ENCODE data around the gene RNF175. TPM values are rescaled to one million over a fixed set of nuclear protein-coding genes. Genes with fewer than 3 reads are reported as not detected.

The RNF175 gene
- total RNA-seq, result 0.26 TPM in 1 of 2 replicates, not detected in the other

DNA sequence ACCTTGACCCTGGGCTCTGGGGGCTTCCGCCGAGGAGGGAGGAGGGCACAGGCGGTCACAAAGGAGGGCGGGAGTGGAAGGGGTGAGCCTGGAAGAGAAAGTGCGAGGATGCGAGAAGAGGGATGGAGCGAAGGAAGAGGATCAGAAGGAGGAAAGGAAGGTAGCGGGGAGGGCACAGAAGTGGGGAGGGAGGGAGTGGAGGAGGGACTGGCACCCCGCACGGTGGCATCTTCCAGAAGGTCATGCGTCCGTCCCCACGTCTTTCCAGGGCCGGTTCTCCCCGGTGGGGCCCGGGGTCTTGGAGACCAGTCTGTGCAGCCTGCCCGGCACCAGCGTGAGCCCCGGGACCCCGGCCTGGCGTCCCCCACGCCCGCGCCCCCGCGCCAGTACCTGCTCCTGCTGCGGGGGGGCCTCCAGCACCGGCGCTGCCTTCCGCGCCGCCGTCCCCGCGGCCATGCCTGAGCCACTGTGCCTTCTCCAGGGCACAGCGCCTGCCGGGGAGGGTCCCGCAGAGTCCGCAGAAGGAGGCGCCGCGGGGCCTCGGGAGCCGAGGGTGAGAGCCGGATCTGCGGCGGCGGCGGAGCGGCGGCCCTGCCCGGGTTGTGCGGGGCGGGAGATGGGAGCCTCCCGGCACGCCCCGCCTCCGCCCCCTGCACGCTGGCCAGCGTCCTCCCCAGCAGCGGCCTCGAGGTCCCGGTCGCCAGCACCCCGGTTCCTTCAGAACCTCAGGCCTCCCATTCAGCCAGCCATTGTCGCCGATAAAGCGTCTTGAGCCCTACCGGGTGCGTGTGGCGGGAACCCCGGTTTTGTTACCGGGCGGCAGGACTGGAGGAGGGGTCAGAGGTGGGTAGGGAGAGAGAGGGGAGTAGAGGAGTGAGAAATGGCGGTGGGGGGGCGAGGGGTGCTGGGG, at the start of gene RNF175:
RNF175 (minus strand) TSS at position 618 of the 910 bp plus-strand sequence; CDS start at position 456, 162 bp downstream.

DNA sequence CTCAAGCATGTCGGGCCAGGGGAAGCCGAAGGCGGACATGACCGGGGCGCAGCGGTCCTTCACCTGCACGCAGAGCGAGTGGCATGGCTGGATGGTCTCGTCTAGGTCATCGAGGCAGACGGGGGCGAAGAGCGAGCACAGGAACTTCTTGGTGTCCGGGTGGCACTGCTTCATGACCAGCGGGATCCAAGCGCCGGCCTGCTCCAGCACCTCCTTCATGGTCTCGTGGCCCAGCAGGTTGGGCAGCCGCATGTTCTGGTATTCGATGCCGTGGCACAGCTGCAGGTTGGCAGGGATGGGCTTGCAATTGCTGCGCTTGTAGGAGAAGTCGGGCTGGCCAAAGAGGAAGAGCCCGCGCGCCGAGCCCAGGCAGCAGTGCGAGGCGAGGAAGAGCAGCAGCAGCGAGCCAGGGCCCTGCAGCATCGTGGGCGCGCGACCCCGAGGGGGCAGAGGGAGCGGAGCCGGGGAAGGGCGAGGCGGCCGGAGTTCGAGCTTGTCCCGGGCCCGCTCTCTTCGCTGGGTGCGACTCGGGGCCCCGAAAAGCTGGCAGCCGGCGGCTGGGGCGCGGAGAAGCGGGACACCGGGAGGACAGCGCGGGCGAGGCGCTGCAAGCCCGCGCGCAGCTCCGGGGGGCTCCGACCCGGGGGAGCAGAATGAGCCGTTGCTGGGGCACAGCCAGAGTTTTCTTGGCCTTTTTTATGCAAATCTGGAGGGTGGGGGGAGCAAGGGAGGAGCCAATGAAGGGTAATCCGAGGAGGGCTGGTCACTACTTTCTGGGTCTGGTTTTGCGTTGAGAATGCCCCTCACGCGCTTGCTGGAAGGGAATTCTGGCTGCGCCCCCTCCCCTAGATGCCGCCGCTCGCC, 28.8 kb upstream of the RNF175 start, which contains the start of gene SFRP2:
SFRP2 (minus strand) TSS at position 671 of the 864 bp plus-strand sequence; CDS start at position 423, 248 bp downstream.

DNA sequence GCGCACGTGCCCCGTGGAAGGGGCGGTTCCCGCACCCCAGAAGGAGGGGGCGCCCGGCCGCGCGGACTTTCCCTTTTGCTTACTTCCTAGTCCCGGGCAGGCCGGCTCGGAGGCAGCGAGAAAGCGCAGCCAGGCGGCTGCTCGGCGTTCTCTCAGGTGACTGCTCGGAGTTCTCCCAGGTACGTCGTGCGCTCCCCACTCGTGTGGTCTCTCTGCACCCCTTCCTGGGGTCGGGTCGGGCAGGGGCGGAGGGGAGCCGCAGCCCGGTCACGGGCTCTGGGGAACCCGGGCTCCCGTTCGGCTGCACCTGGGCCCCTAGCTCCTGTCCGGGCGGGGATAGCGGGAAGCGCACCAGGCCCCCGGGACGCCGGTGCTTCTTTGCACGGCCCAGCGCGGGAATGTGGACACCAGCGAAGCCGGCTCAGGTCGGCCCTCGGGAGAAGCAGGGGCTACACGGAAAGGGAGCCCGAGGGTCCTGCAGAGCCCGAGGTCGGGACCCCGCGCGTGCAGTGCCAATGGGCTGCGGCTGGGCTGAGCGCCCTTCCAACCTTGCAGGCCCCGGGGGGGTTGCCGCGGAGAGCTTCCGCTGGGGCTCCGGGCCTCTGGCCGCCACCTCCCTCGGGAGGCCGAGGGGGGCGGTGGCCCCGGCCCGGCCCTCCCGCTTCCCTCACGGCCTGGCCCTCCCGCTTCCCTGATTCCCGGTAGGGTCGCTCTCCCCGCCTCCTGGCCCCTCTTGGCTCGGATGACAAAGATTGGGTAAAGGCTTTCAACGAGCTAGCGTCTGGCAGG, 75.4 kb downstream of the RNF175 start, which contains the start of gene TLR2:
TLR2 (plus strand) TSS at position 99 of the 789 bp plus-strand sequence. CDS start 18,628 bp downstream, outside the sequence.

Other genes starting within 250 kb of the RNF175 start
- 0.32 and 0.39 TPM in 2 replicates for gene TLR2, start 75.7 kb downstream of the RNF175 start, total RNA-seq
- 0.11 TPM in 1 of 2 replicates, not detected in the other for gene SFRP2, start 29.1 kb upstream of the RNF175 start, total RNA-seq

Data from articular chondrocyte of knee joint (primary cell).